ENCODE results near the gene TTLL9. TPM values are rescaled to one million over a fixed set of nuclear protein-coding genes. Genes with fewer than 3 reads are reported as not detected.
"Not testable (repeated sequence)": the region's sequence is repeated elsewhere in the genome, so short reads cannot be mapped to it uniquely, and the experiment has no call there.

Gene TTLL9
- total and polyA plus RNA-seq, 8 donors: 0.15 to 0.43 (median 0.18) TPM; not detected in 5

DNA sequence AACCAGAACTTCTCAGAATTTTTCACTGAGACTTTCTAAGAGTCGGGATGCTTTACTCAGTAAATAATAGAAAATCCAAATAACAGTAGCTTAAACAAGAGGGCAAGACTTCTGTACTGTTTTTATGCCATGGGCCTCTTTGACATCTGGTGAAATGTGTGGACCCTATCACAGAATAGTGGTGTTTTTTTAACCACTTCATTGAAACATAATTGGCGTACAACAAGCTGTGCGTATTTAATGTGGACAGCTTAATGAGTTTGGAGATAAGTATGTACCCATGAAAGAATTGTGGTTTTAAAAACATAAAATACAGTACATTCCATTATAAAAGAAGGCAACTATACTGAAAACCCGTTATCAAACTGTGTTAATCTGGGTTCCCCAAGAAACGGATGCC, 43.7 kb downstream of the TTLL9 start:
- no peak for TF ChIP-seq EP300 (IDR thresholded peaks at IDR 0.05)
- TF ChIP-seq, protein P1, sequence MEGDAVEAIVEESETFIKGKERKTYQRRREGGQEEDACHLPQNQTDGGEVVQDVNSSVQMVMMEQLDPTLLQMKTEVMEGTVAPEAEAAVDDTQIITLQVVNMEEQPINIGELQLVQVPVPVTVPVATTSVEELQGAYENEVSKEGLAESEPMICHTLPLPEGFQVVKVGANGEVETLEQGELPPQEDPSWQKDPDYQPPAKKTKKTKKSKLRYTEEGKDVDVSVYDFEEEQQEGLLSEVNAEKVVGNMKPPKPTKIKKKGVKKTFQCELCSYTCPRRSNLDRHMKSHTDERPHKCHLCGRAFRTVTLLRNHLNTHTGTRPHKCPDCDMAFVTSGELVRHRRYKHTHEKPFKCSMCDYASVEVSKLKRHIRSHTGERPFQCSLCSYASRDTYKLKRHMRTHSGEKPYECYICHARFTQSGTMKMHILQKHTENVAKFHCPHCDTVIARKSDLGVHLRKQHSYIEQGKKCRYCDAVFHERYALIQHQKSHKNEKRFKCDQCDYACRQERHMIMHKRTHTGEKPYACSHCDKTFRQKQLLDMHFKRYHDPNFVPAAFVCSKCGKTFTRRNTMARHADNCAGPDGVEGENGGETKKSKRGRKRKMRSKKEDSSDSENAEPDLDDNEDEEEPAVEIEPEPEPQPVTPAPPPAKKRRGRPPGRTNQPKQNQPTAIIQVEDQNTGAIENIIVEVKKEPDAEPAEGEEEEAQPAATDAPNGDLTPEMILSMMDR (IDR thresholded peaks at IDR 0.05): no peak
- no peak for TF ChIP-seq POLR2A (IDR thresholded peaks at IDR 0.05)
- H3K4me1 ChIP-seq: no peaks in the 10 kb centered on the region
- no peaks in the 10 kb centered on the region for H3K36me3 ChIP-seq
- intact Hi-C loops (cut with DNase I; ENCODE audit: low total_unique reads): no loop called here
- no peak for DNase-seq
- H3K27ac ChIP-seq: no peak overlapping the region
- no peaks in the 10 kb centered on the region for H3K9me3 ChIP-seq
- peaks cover 0 to 4% (median 0%) of the 10 kb centered on the region in 3 donors for H3K27me3 ChIP-seq
- no peak overlapping the region for H3K4me3 ChIP-seq
- WGBS, 5 donors: 42 to 71% (median 61%) methylated on average over 5 of the region's 5 CpGs

GRCh38 chr20:31915491-31916280, 45.3 kb downstream of the TTLL9 start:
- H3K27ac ChIP-seq: no peak overlapping the region
- TF ChIP-seq POLR2AphosphoS5 (IDR thresholded peaks at IDR 0.05): no peak
- TF ChIP-seq EP300 (IDR thresholded peaks at IDR 0.05): no peak
- TF ChIP-seq POLR2A (IDR thresholded peaks at IDR 0.05): no peak
- TF ChIP-seq, protein P1 (IDR thresholded peaks at IDR 0.05): no peak
- WGBS, 5 donors: 61 to 66% (median 63%) methylated on average over 7 of the region's 7 CpGs
- peaks cover 0 to 10% (median 0%) of the 10 kb centered on the region in 3 donors for H3K27me3 ChIP-seq
- DNase-seq: no peak
- intact Hi-C loops (cut with DNase I; ENCODE audit: low total_unique reads): no loop called here
- no peaks in the 10 kb centered on the region for H3K36me3 ChIP-seq
- H3K9me3 ChIP-seq: no peaks in the 10 kb centered on the region
- no peaks in the 10 kb centered on the region for H3K4me1 ChIP-seq
- H3K4me3 ChIP-seq: no peak overlapping the region

GRCh38 chr20:31916708-31917107, 46.3 kb downstream of the TTLL9 start:
- DNase-seq: no peak
- H3K27ac ChIP-seq: no peak overlapping the region
- TF ChIP-seq EP300 (IDR thresholded peaks at IDR 0.05): no peak
- TF ChIP-seq POLR2A (IDR thresholded peaks at IDR 0.05): no peak
- H3K4me1 ChIP-seq: no peaks in the 10 kb centered on the region
- peaks cover 0 to 10% (median 0%) of the 10 kb centered on the region in 3 donors for H3K27me3 ChIP-seq
- WGBS, 5 donors: 84 to 97% (median 95%) methylated on average over 4 of the region's 4 CpGs
- intact Hi-C loops (cut with DNase I; ENCODE audit: low total_unique reads): no loop called here
- no peaks in the 10 kb centered on the region for H3K36me3 ChIP-seq
- no peaks in the 10 kb centered on the region for H3K9me3 ChIP-seq
- H3K4me3 ChIP-seq: no peak overlapping the region

DNA sequence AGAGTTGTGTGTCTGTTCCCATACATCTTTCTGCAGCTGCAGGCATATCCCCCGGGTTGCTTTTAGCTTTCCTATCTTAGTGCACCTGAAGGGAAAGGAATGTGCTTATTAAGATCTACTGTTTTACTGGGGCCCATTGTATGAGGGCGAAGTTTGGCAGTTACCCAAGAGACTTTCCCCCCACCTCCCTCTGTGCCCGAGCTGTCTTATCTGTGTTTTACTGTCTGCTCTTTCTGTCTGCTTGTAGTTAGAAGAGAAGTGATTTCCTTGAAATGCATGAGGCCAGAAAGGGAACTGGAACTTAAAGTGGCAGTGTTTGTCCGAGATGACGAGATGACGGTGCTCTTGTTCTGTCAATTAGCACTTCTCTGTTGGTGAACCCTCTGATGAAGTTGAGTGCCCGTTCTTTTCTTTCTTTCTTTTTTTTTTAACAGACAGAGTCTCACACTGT, 47.6 kb downstream of the TTLL9 start:
- H3K4me3 ChIP-seq; H3K9me3 ChIP-seq; H3K27ac ChIP-seq; intact Hi-C loops (cut with DNase I; ENCODE audit: low total_unique reads); H3K4me1 ChIP-seq; DNase-seq; H3K36me3 ChIP-seq: not testable (repeated sequence)
- H3K27me3 ChIP-seq: peaks cover 0 to 10% (median 0%) of the 10 kb centered on the region in 3 donors
- 18 to 31% (median 23%) methylated on average over 7 of the region's 7 CpGs for WGBS, 5 donors

DNA sequence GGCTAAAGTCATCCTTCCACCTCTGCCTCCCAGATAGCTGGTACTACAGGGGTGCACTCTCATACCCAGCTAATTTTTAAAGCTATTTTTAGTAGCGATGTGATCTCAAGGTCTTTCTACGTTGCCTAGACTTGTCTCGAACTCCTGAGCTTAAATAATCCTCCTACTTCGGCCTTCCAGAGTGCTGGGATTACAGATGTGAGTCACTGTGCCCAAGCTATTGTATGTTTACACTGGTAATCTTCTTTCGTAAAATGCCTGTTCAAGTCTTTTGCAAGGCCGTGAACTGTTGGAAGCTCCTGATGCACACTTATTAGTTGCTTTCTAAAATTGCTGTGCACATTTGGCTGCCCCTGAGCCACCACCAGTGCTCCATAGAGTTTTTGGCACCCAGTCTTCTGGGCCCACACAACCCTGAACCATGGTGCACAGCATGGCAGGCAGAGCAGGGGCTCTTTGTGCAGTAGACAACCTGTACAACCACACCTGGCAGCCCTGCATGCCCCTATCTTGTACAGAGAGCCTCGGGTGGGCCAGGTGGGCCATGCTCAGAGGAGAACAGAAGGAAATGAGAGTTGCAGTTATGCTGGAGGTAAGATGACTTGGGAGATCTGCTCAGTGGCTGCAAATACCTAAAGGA, 48.2 kb downstream of the TTLL9 start:
- Histone ChIP-seq H3K9me3 (no peaks in the 10 kb centered on the region), H3K36me3 (no peaks in the 10 kb centered on the region), H3K27me3 (peaks cover 0 to 16% (median 0%) of the 10 kb centered on the region in 3 donors), H3K4me3 (no peak overlapping the region), H3K4me1 (no peaks in the 10 kb centered on the region), H3K27ac (no peak overlapping the region)
- intact Hi-C loops (cut with DNase I; ENCODE audit: low total_unique reads): no loop called here
- 61 to 66% (median 64%) methylated on average over 7 of the region's 7 CpGs for WGBS, 5 donors
- DNase-seq: no peak
- no peak for TF ChIP-seq POLR2A (IDR thresholded peaks at IDR 0.05)
- TF ChIP-seq, protein P1 (IDR thresholded peaks at IDR 0.05): no peak
- no peak for TF ChIP-seq POLR2AphosphoS5 (IDR thresholded peaks at IDR 0.05)
- TF ChIP-seq EP300 (IDR thresholded peaks at IDR 0.05): no peak

Measured in stomach (tissue), 9 donors.